ENCODE data around the gene SS18.

GRCh38 chr18:26057344-26057773, 33.1 kb downstream of the SS18 start:
- TF ChIP-seq CTCF (IDR thresholded peaks at IDR 0.05; ENCODE audit: low read length) (no peak), EZH2 (IDR thresholded peaks at IDR 0.05; ENCODE audit: borderline replicate concordance, low read length) (no peak)
